Measurements from ENCODE around the gene IL6ST.

DNA sequence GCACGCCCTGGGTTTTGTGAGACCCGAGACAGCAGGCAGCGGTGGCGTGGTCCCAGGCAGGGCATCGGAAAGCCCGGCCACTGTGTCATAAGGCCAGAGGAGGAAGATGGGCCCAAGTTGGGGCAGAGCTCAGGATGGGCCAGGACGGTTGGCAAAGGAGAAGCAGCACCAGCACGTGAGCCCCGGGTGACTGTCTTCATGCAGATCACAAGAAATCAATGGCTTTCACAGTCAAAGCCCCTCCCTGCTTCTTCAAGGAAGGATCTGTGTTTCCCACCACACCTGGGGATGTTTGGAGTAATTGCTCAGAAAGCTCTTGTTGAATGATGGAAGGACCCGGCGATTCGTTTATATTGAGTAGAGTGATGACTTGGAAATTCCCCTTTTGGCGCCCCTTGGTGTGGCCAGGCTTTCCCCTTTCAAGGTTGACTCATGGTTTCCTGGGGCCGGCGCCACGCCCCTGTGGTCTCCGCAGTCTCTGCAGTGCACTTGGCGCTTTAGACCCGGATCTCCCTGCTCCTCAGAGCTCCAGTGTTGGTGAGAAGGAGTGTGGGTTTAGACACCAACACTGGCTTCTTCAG lies 91.6 kb downstream of the IL6ST start:
- TF ChIP-seq, protein P1, sequence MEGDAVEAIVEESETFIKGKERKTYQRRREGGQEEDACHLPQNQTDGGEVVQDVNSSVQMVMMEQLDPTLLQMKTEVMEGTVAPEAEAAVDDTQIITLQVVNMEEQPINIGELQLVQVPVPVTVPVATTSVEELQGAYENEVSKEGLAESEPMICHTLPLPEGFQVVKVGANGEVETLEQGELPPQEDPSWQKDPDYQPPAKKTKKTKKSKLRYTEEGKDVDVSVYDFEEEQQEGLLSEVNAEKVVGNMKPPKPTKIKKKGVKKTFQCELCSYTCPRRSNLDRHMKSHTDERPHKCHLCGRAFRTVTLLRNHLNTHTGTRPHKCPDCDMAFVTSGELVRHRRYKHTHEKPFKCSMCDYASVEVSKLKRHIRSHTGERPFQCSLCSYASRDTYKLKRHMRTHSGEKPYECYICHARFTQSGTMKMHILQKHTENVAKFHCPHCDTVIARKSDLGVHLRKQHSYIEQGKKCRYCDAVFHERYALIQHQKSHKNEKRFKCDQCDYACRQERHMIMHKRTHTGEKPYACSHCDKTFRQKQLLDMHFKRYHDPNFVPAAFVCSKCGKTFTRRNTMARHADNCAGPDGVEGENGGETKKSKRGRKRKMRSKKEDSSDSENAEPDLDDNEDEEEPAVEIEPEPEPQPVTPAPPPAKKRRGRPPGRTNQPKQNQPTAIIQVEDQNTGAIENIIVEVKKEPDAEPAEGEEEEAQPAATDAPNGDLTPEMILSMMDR (IDR thresholded peaks at IDR 0.05; ENCODE audit: low read depth, low read length, poor library complexity, severe bottlenecking) = no peak
- no peak for TF ChIP-seq EZH2phosphoT487 (IDR thresholded peaks at IDR 0.05; ENCODE audit: borderline replicate concordance, low read length)

All from DOHH2 (cell line).